GM23338 (cell line): Measurements from ENCODE around the gene MGLL. TPM values are rescaled to one million over a fixed set of nuclear protein-coding genes. Genes with fewer than 3 reads are reported as not detected.

ENCODE experiments used
- ATAC-seq: fragments of 200-7000 bp; cut with Tn5 transposase; 3 replicates; pipeline ENCODE4 v1.9.1; 2020
- DNase-seq: peaks from one replicate; pipeline ENCODE4 v3.0.0-alpha.2; 2015; ENCODE audit warnings: low spot score
- H2AFZ ChIP-seq: fragments of 200-600 bp; sonication (generic); 2 replicates; pipeline ENCODE4 v1.8.0; 2016; ENCODE audit warnings: antibody characterized with exemption, mild to moderate bottlenecking, moderate library complexity
- H3F3A ChIP-seq: fragments of 200-600 bp; sonication (generic); replicated peaks from 2 replicates; pipeline ENCODE4 v1.8.0; 2017; ENCODE audit warnings: antibody characterized with exemption, mixed run types, low read depth
- H3K27ac ChIP-seq: fragments of 200-600 bp; sonication (generic); 2 replicates; pipeline ENCODE4 v1.6.1; 2016; ENCODE audit warnings: low read depth
- H3K27me3 ChIP-seq: fragments of 200-600 bp; sonication (generic); 2 replicates; pipeline ENCODE4 v1.8.0; 2016; ENCODE audit warnings: mild to moderate bottlenecking, mixed run types, moderate library complexity; ENCODE audit not compliant: insufficient read depth
- H3K36me3 ChIP-seq: fragments of 200-600 bp; sonication (generic); 2 replicates; pipeline ENCODE4 v1.8.0; 2016; ENCODE audit warnings: mild to moderate bottlenecking; ENCODE audit not compliant: insufficient read depth
- H3K4me1 ChIP-seq: fragments of 200-600 bp; sonication (generic); 2 replicates; pipeline ENCODE4 v1.8.0; 2016; ENCODE audit warnings: mild to moderate bottlenecking, moderate library complexity; ENCODE audit not compliant: insufficient read depth
- H3K4me2 ChIP-seq: fragments of 200-600 bp; sonication (generic); 2 replicates; pipeline ENCODE4 v1.7.1; 2017; ENCODE audit warnings: mixed run types
- H3K4me3 ChIP-seq: fragments of 200-600 bp; sonication (generic); 2 replicates; pipeline ENCODE4 v1.6.1; 2016; ENCODE audit warnings: mixed run types
- H3K79me2 ChIP-seq: fragments of 200-600 bp; sonication (generic); replicated peaks from 2 replicates; pipeline ENCODE4 v1.8.0; 2017; ENCODE audit warnings: mild to moderate bottlenecking; ENCODE audit not compliant: insufficient read depth
- H3K9me2 ChIP-seq: fragments of 200-600 bp; sonication (generic); 2 replicates; pipeline ENCODE4 v1.8.0; 2017; ENCODE audit not compliant: insufficient read depth
- H4K20me1 ChIP-seq: fragments of 200-600 bp; sonication (generic); replicated peaks from 2 replicates; pipeline ENCODE4 v1.8.0; 2017; ENCODE audit warnings: mild to moderate bottlenecking; ENCODE audit not compliant: insufficient read depth
- H3K27ac Mint-ChIP-seq: 2 replicates; pipeline ENCODE4 v1.8.0; 2020; ENCODE audit warnings: inconsistent platforms, mild to moderate bottlenecking, moderate library complexity, mixed read lengths
- H3K27me3 Mint-ChIP-seq: 3 replicates; pipeline ENCODE4 v1.8.0; 2022; ENCODE audit warnings: low read depth, mild to moderate bottlenecking, moderate library complexity, mixed read lengths, inconsistent platforms; ENCODE audit not compliant: insufficient read depth, poor library complexity
- H3K36me3 Mint-ChIP-seq: 3 replicates; pipeline ENCODE4 v1.8.0; 2021; ENCODE audit warnings: low read depth, mild to moderate bottlenecking, inconsistent platforms, moderate library complexity, mixed read lengths
- H3K4me1 Mint-ChIP-seq: 3 replicates; pipeline ENCODE4 v1.8.0; 2020; ENCODE audit warnings: mild to moderate bottlenecking, inconsistent platforms, mixed read lengths
- H3K4me3 Mint-ChIP-seq: 3 replicates; pipeline ENCODE4 v1.8.0; 2021; ENCODE audit warnings: moderate library complexity, mild to moderate bottlenecking, inconsistent platforms, mixed read lengths
- H3K9me3 Mint-ChIP-seq: 3 replicates; pipeline ENCODE4 v1.8.0; 2020; ENCODE audit warnings: moderate library complexity, mild to moderate bottlenecking, inconsistent platforms, mixed read lengths
- CREB1 ChIP-seq: fragments of 250-450 bp; sonication (Bioruptor Pico); IDR thresholded peaks from 2 replicates; pipeline ENCODE4 v1.5.0; 2020; ENCODE audit warnings: low read depth, mild to moderate bottlenecking, moderate library complexity
- EZH2 ChIP-seq: fragments of 200-600 bp; sonication (generic); IDR thresholded peaks from one replicate; pipeline ENCODE4 v1.8.0; 2017; ENCODE audit warnings: antibody characterized with exemption, mild to moderate bottlenecking, low read depth; ENCODE audit not compliant: unreplicated experiment
- EZH2phosphoT487 ChIP-seq: fragments of 200-600 bp; sonication (generic); IDR thresholded peaks from one replicate; pipeline ENCODE4 v1.8.1; 2018; ENCODE audit warnings: antibody characterized with exemption; ENCODE audit not compliant: unreplicated experiment
- JUNB ChIP-seq: IDR thresholded peaks from one replicate; pipeline ENCODE4 v1.6.1; 2016; ENCODE audit warnings: antibody characterized with exemption; ENCODE audit not compliant: unreplicated experiment
- NANOG ChIP-seq: IDR thresholded peaks from 2 replicates; pipeline ENCODE4 v1.6.1; 2016; ENCODE audit warnings: antibody characterized with exemption, borderline replicate concordance
- POLR2AphosphoS5 ChIP-seq: IDR thresholded peaks from 2 replicates; pipeline ENCODE4 v1.6.1; 2016; ENCODE audit warnings: antibody characterized with exemption, low read depth
- STAT1 ChIP-seq: IDR thresholded peaks from one replicate; pipeline ENCODE4 v1.6.1; 2016; ENCODE audit warnings: antibody characterized with exemption; ENCODE audit not compliant: unreplicated experiment
- ZNF114 ChIP-seq: fragments of 250-450 bp; sonication (Bioruptor Pico); IDR thresholded peaks from 2 replicates; pipeline ENCODE4 v1.5.0; 2020; ENCODE audit warnings: mild to moderate bottlenecking, moderate library complexity
- ZNF331 ChIP-seq: fragments of 250-450 bp; sonication (Bioruptor Pico); IDR thresholded peaks from 2 replicates; pipeline ENCODE4 v1.5.0; 2020; ENCODE audit warnings: low read depth, mild to moderate bottlenecking, moderate library complexity
- polyA plus RNA-seq: library from polyadenylated mRNA; unstranded; fragments of >200 nt; fragmentation: Nextera tagmentation; extraction: Ambion mirVana; gene quantifications from 2 replicates; pipeline ENCODE4 v1.2.1, GENCODE V29; 2016
- total RNA-seq: library from RNA; depleted of rRNA; stranded (reverse); fragments of >200 nt; shearing (Covaris generic); gene quantifications from 2 replicates; pipeline ENCODE4 v1.2.3, GENCODE V29; 2014
- TF ChIP-seq, protein P1 (sequence below): IDR thresholded peaks from 2 replicates; pipeline ENCODE4 v1.6.1; 2016; ENCODE audit warnings: antibody characterized with exemption
- TF ChIP-seq, protein P2 (sequence below): IDR thresholded peaks from one replicate; pipeline ENCODE4 v1.6.1; 2018; ENCODE audit warnings: antibody characterized with exemption; ENCODE audit not compliant: unreplicated experiment
- TF ChIP-seq, protein P3 (sequence below): fragments of 250-450 bp; sonication (Bioruptor Pico); IDR thresholded peaks from 2 replicates; pipeline ENCODE4 v1.5.0; 2020; ENCODE audit warnings: mild to moderate bottlenecking, moderate library complexity
- TF ChIP-seq, protein P4 (sequence below), 2 experiments: fragments of 200-600 bp in 1 of 2; sonication (generic) in 1 of 2; conservative IDR thresholded peaks; 2 replicates each; pipeline versions ENCODE4 v1.5.1 to v1.6.1; 2016 to 2017; ENCODE audit warnings: antibody characterized with exemption in 2 of 2, low read depth in 2 of 2, mild to moderate bottlenecking in 2 of 2, moderate library complexity in 1 of 2

Gene MGLL
- total and polyA plus RNA-seq, 2 experiments from 2014 or later = 0.71 to 0.83 TPM

DNA sequence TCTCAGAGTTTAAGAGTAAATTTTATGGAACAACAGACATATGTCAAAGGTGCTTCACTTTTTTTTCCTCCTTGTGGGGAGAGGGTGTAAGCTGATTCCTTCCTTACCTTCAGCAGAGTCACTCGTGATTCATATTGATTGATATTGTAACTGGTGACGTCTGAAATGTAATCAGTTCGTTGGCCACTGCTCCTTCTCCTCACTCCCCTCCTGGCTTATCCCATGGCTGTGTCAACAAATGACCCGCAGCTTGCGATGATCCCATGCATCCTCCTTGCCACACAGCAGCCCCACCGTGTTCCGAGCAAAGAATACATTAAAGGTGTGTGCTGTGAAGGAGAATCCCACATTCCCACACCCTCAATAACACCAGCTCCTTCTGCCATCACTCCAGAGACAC, 7.3 kb downstream of the MGLL start:
- TF ChIP-seq EZH2 (no peak), JUNB (no peak), POLR2AphosphoS5 (no peak), ZNF114 (CRISPR knock-in tag) (no peak), STAT1 (no peak), ZNF331 (CRISPR knock-in tag) (no peak), EZH2phosphoT487 (no peak), CREB1 (CRISPR knock-in tag) (no peak), NANOG (no peak)
- TF ChIP-seq, protein P1, sequence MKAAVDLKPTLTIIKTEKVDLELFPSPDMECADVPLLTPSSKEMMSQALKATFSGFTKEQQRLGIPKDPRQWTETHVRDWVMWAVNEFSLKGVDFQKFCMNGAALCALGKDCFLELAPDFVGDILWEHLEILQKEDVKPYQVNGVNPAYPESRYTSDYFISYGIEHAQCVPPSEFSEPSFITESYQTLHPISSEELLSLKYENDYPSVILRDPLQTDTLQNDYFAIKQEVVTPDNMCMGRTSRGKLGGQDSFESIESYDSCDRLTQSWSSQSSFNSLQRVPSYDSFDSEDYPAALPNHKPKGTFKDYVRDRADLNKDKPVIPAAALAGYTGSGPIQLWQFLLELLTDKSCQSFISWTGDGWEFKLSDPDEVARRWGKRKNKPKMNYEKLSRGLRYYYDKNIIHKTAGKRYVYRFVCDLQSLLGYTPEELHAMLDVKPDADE = no peak
- TF ChIP-seq, protein P2, sequence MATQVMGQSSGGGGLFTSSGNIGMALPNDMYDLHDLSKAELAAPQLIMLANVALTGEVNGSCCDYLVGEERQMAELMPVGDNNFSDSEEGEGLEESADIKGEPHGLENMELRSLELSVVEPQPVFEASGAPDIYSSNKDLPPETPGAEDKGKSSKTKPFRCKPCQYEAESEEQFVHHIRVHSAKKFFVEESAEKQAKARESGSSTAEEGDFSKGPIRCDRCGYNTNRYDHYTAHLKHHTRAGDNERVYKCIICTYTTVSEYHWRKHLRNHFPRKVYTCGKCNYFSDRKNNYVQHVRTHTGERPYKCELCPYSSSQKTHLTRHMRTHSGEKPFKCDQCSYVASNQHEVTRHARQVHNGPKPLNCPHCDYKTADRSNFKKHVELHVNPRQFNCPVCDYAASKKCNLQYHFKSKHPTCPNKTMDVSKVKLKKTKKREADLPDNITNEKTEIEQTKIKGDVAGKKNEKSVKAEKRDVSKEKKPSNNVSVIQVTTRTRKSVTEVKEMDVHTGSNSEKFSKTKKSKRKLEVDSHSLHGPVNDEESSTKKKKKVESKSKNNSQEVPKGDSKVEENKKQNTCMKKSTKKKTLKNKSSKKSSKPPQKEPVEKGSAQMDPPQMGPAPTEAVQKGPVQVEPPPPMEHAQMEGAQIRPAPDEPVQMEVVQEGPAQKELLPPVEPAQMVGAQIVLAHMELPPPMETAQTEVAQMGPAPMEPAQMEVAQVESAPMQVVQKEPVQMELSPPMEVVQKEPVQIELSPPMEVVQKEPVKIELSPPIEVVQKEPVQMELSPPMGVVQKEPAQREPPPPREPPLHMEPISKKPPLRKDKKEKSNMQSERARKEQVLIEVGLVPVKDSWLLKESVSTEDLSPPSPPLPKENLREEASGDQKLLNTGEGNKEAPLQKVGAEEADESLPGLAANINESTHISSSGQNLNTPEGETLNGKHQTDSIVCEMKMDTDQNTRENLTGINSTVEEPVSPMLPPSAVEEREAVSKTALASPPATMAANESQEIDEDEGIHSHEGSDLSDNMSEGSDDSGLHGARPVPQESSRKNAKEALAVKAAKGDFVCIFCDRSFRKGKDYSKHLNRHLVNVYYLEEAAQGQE = no peak
- TF ChIP-seq, protein P3, sequence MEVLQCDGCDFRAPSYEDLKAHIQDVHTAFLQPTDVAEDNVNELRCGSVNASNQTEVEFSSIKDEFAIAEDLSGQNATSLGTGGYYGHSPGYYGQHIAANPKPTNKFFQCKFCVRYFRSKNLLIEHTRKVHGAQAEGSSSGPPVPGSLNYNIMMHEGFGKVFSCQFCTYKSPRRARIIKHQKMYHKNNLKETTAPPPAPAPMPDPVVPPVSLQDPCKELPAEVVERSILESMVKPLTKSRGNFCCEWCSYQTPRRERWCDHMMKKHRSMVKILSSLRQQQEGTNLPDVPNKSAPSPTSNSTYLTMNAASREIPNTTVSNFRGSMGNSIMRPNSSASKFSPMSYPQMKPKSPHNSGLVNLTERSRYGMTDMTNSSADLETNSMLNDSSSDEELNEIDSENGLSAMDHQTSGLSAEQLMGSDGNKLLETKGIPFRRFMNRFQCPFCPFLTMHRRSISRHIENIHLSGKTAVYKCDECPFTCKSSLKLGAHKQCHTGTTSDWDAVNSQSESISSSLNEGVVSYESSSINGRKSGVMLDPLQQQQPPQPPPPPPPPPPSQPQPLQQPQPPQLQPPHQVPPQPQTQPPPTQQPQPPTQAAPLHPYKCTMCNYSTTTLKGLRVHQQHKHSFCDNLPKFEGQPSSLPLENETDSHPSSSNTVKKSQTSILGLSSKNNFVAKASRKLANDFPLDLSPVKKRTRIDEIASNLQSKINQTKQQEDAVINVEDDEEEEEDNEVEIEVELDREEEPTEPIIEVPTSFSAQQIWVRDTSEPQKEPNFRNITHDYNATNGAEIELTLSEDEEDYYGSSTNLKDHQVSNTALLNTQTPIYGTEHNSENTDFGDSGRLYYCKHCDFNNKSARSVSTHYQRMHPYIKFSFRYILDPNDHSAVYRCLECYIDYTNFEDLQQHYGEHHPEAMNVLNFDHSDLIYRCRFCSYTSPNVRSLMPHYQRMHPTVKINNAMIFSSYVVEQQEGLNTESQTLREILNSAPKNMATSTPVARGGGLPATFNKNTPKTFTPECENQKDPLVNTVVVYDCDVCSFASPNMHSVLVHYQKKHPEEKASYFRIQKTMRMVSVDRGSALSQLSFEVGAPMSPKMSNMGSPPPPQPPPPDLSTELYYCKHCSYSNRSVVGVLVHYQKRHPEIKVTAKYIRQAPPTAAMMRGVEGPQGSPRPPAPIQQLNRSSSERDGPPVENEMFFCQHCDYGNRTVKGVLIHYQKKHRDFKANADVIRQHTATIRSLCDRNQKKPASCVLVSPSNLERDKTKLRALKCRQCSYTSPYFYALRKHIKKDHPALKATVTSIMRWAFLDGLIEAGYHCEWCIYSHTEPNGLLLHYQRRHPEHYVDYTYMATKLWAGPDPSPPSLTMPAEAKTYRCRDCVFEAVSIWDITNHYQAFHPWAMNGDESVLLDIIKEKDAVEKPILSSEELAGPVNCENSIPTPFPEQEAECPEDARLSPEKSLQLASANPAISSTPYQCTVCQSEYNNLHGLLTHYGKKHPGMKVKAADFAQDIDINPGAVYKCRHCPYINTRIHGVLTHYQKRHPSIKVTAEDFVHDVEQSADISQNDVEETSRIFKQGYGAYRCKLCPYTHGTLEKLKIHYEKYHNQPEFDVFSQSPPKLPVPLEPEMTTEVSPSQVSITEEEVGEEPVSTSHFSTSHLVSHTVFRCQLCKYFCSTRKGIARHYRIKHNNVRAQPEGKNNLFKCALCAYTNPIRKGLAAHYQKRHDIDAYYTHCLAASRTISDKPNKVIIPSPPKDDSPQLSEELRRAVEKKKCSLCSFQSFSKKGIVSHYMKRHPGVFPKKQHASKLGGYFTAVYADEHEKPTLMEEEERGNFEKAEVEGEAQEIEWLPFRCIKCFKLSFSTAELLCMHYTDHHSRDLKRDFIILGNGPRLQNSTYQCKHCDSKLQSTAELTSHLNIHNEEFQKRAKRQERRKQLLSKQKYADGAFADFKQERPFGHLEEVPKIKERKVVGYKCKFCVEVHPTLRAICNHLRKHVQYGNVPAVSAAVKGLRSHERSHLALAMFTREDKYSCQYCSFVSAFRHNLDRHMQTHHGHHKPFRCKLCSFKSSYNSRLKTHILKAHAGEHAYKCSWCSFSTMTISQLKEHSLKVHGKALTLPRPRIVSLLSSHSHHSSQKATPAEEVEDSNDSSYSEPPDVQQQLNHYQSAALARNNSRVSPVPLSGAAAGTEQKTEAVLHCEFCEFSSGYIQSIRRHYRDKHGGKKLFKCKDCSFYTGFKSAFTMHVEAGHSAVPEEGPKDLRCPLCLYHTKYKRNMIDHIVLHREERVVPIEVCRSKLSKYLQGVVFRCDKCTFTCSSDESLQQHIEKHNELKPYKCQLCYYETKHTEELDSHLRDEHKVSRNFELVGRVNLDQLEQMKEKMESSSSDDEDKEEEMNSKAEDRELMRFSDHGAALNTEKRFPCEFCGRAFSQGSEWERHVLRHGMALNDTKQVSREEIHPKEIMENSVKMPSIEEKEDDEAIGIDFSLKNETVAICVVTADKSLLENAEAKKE (CRISPR knock-in tag) = no peak
- TF ChIP-seq, protein P4, sequence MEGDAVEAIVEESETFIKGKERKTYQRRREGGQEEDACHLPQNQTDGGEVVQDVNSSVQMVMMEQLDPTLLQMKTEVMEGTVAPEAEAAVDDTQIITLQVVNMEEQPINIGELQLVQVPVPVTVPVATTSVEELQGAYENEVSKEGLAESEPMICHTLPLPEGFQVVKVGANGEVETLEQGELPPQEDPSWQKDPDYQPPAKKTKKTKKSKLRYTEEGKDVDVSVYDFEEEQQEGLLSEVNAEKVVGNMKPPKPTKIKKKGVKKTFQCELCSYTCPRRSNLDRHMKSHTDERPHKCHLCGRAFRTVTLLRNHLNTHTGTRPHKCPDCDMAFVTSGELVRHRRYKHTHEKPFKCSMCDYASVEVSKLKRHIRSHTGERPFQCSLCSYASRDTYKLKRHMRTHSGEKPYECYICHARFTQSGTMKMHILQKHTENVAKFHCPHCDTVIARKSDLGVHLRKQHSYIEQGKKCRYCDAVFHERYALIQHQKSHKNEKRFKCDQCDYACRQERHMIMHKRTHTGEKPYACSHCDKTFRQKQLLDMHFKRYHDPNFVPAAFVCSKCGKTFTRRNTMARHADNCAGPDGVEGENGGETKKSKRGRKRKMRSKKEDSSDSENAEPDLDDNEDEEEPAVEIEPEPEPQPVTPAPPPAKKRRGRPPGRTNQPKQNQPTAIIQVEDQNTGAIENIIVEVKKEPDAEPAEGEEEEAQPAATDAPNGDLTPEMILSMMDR (conservative IDR thresholded peaks at IDR 0.05; ENCODE audit: low read depth in 2 of 2) = no peak
- Histone ChIP-seq H3K4me3 (no peak overlapping the region), H4K20me1 (no peaks in the 10 kb centered on the region), H3K79me2 (no peaks in the 10 kb centered on the region), H3K27me3 (no peaks in the 10 kb centered on the region), H3K4me1 (peaks cover 11% of the 10 kb centered on the region), H3K9me2 (no peaks in the 10 kb centered on the region), H2AFZ (no peak overlapping the region), H3K4me2 (no peak overlapping the region), H3K27ac (no peak overlapping the region), H3F3A (no peaks in the 10 kb centered on the region), H3K36me3 (no peaks in the 10 kb centered on the region)
- Mint-ChIP-seq H3K4me1 (peaks cover 7% of the 10 kb centered on the region), H3K27me3 (peaks cover 21% of the 10 kb centered on the region), H3K4me3 (no peak overlapping the region), H3K27ac (no peak overlapping the region), H3K9me3 (no peaks in the 10 kb centered on the region; the same call in 2 of the 3 replicates), H3K36me3 (no peaks in the 10 kb centered on the region)
- ATAC-seq (no peak), DNase-seq (no peak)
